22Rv1 (cell line): ENCODE data around the gene FGFBP3.

Experiments
- H3K27ac ChIP-seq: fragments of 450-650 bp; 2 replicates; pipeline ENCODE4 v1.5.1; 2017
- ZFX ChIP-seq: fragments of 450-650 bp; IDR thresholded peaks from 2 replicates; pipeline ENCODE4 v1.6.1; 2017; ENCODE audit warnings: antibody characterized with exemption, borderline replicate concordance
- TF ChIP-seq, protein P1 (sequence below): fragments of 450-650 bp; IDR thresholded peaks from 2 replicates; pipeline ENCODE4 v1.5.1; 2017; ENCODE audit warnings: mild to moderate bottlenecking

Gene FGFBP3, protein sequence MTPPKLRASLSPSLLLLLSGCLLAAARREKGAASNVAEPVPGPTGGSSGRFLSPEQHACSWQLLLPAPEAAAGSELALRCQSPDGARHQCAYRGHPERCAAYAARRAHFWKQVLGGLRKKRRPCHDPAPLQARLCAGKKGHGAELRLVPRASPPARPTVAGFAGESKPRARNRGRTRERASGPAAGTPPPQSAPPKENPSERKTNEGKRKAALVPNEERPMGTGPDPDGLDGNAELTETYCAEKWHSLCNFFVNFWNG

DNA sequence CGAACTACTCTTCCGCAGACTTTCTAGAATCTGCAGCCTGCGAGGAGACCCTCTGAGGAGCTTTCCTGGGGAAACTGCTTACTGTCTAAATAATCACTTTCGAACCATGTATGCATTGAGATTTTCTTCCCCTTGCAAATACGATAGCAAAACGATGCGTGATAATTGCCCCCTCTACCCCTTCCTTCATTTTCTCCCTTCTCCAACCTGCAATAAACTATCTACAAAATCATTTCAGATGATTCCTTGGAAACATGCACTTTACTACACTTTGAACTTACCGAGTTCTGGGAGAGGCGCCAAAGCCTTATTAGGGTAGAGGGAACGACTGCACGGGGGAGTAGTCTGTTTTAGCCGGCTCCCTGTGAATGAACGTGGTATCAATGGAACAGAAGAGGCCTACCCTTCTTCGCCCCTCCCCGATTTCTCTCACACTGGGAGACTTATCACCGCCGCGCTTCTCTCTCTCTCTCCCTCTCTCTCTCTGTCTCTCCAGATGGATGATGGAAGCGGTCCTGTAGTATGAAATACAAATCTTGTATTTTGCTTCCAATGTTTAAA lies at the start of gene FGFBP3:
Gene FGFBP3 (minus strand): TSS at position 370 of the 561 bp plus-strand sequence. CDS start 517 bp downstream, outside the sequence.
- H3K27ac ChIP-seq: peak within 1 kb of the TSS; percentile 67
- no peak for TF ChIP-seq ZFX
- TF ChIP-seq, protein P1, sequence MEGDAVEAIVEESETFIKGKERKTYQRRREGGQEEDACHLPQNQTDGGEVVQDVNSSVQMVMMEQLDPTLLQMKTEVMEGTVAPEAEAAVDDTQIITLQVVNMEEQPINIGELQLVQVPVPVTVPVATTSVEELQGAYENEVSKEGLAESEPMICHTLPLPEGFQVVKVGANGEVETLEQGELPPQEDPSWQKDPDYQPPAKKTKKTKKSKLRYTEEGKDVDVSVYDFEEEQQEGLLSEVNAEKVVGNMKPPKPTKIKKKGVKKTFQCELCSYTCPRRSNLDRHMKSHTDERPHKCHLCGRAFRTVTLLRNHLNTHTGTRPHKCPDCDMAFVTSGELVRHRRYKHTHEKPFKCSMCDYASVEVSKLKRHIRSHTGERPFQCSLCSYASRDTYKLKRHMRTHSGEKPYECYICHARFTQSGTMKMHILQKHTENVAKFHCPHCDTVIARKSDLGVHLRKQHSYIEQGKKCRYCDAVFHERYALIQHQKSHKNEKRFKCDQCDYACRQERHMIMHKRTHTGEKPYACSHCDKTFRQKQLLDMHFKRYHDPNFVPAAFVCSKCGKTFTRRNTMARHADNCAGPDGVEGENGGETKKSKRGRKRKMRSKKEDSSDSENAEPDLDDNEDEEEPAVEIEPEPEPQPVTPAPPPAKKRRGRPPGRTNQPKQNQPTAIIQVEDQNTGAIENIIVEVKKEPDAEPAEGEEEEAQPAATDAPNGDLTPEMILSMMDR: peak; percentile 46

DNA sequence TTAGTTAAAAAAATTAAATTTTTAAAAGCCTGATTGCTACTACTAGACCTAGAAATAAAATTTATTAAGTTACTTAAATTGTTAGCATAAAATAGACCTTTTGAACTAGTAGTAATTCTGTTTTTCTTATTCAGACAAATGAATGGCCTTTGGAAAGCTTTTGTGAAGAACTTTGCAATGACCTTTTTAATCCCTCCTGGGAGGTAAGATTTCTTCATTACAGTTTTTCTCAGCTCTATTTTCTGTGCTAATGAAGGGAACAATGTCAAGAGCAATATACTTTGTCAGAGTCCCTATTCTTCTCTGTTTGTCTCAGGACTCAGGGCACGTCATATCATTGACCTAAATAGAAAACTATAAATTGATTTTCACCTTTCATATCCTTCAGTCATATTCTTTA lies 47.8 kb upstream of the FGFBP3 start:
- no peak for TF ChIP-seq ZFX
- TF ChIP-seq, protein P1: no peak
- H3K27ac ChIP-seq: no peak overlapping the region

DNA sequence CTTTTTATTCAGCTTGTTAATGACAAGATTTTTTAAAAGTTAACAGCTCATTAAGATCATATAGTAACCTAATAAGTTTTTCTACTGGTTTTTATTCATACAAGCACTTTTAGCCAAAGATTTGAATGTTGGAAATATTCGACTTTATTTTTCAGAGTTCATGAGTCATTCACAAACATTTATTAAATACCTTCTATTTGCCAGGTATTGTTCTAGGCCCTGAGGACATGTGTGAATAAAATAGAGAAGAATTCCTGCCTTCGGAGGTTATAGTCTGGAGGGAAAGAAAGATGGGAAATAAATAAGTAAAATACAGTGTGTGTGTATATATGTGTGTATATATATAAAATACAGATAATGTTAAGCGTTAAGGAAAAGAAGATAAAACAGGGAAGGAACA lies 45.8 kb upstream of the FGFBP3 start:
- TF ChIP-seq, protein P1: no peak
- no peak for TF ChIP-seq ZFX
- no peak overlapping the region for H3K27ac ChIP-seq

DNA sequence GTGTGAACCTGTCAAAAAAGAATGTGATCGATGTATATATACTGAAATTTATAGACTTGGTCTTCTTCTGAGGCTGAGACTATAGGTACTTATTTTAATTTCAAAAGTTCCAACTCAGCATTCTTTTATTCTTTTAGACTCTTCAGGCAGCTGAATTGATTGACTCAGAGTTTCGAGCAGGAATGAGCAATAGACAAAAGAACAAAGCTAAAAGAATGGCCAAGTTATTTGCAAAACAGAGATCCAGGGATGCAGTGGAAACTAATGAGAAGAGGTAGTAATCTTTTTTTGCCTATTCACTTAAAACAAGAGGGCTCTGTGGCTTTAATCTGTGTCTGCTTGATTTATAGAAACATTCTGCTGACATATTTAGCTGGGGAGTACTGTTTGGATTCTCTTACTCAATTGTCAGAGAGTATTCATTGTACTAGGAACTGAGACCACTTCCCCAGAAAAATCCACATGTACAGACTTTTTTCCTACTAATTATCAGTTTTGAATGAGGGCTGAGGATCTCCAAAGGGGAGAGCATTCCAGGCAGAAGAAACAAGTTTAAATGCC lies 44.4 kb upstream of the FGFBP3 start:
- TF ChIP-seq, protein P1: no peak
- no peak for TF ChIP-seq ZFX
- H3K27ac ChIP-seq: no peak overlapping the region

DNA sequence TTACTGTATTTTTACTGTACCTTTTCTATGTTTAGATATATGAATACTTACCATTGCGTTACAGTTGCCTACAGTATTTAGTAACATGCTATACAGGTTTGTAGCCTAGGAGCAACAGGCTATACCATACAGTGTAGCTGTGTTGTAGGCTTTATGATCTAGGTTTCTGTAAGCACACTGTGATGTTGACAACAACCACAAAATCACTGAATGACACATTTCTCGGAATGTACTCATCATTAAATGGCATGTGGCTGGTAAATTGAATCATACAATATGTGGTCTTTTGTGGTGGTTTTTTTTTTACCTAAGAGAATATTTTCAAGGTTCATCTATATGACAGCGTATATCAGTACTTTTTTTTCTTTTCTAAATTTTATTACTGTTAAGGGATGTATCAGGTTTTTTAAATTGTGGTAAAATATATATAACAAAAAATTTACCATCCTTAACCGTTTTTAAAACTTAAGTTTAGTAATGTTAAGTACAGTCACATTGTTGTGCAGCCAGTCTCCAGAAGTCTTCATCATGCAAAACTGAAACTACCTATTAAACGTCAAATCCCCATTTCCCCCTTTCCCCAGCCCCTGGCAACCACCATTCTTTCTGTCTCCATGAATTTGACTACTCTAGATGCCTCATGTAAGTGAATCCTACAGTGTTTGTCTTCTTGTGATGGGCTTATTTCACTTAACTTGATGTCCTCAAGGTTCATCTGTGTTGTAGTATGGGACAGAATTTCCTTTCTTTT lies 35.8 kb upstream of the FGFBP3 start:
- no peak overlapping the region for H3K27ac ChIP-seq
- TF ChIP-seq ZFX: no peak
- TF ChIP-seq, protein P1: no peak

DNA sequence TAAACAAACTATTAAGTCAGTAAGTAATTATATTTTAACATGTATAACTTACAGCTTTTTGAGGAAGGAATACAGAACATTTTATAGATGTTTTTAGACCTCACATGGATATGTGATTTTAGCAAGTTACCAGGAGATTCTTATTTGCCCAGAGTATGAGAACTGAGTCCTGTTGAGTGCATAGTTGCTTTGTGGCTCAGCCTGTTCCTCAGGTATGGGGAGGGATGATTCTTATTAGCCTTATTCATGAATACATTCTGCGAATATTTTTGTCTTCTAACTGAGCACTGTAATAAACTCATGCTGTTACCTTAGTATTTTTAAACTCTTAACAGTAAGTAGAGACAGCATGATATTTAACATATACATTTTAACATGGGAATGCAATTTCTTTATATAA lies 32.1 kb upstream of the FGFBP3 start:
- TF ChIP-seq, protein P1: no peak
- no peak for TF ChIP-seq ZFX
- H3K27ac ChIP-seq: no peak overlapping the region
